Small intestine (tissue), 7 donors: ENCODE measurements around the gene RFX2. TPM values are rescaled to one million over a fixed set of nuclear protein-coding genes. Genes with fewer than 3 reads are reported as not detected.

Source experiments
- DNase-seq, 2 donors: peaks; one replicate each; pipeline versions ENCODE4 v3.0.0 to v3.0.0-alpha.2; 2013
- FAIRE-seq: peaks from 2 replicates; lab custom pipeline; 2012; peaks lifted over from hg19 to GRCh38; lab: Jason Lieb, UNC
- H3K27ac ChIP-seq, 3 donors: one replicate each; pipeline ENCODE4 v1.5.1; 2013; ENCODE audit warnings: low read length in 2 of 3, mild to moderate bottlenecking in 2 of 3, control low read depth in 1 of 3, inconsistent platforms in 1 of 3, low read depth in 1 of 3, moderate library complexity in 1 of 3
- H3K27me3 ChIP-seq, 3 donors: one replicate each; pipeline ENCODE4 v1.6.1; 2013; ENCODE audit warnings: low read length in 3 of 3, inconsistent platforms in 1 of 3; ENCODE audit not compliant: control insufficient read depth in 3 of 3, insufficient read depth in 3 of 3
- H3K36me3 ChIP-seq, 3 donors: one replicate each; pipeline ENCODE4 v1.6.1; 2013; ENCODE audit warnings: low read length in 3 of 3, inconsistent platforms in 1 of 3, low read depth in 1 of 3, mild to moderate bottlenecking in 1 of 3, moderate library complexity in 1 of 3; ENCODE audit not compliant: control insufficient read depth in 3 of 3, insufficient read depth in 2 of 3
- H3K4me1 ChIP-seq, 3 donors: one replicate each; pipeline ENCODE4 v1.6.1; 2013; ENCODE audit warnings: low read length in 2 of 3, inconsistent platforms in 1 of 3, low read depth in 1 of 3, mild to moderate bottlenecking in 1 of 3, moderate library complexity in 1 of 3; ENCODE audit not compliant: control insufficient read depth in 3 of 3, insufficient read depth in 2 of 3
- H3K4me3 ChIP-seq, 3 donors: one replicate each; pipeline ENCODE4 v1.5.1; 2013; ENCODE audit warnings: low read length in 3 of 3, control low read depth in 1 of 3, inconsistent platforms in 1 of 3, low read depth in 1 of 3, mild to moderate bottlenecking in 1 of 3, moderate library complexity in 1 of 3
- H3K9me3 ChIP-seq, 2 donors: one replicate each; pipeline ENCODE4 v1.6.1; 2013; ENCODE audit warnings: low read depth in 1 of 2, low read length in 1 of 2; ENCODE audit not compliant: control insufficient read depth in 2 of 2, insufficient read depth in 1 of 2
- WGBS, 3 donors: extraction: QIAGEN DNeasy Blood & Tissue Kit; methylation state at CpG; one replicate each; pipeline ENCODE4 v1.1.7; 2013; 5-methylcytosine and 5-hydroxymethylcytosine counted together
- polyA plus RNA-seq, 4 donors: library from polyadenylated mRNA; stranded (reverse) in 3 of 4; unstranded in 1 of 4; fragments of 200-250 nt in 3 of 4; fragments of 120-200 nt in 1 of 4; gene quantifications; one replicate each; pipeline versions ENCODE4 v1.2.1 to v1.2.3, GENCODE V29; 2013
- donor health status: healthy with polysubstance abuse.
- donor health status: control.
- donor health status: control.
- donor health status: Bipolar disorder and iron deficiency.
- donor health status: healthy.

The RFX2 gene
- polyA plus RNA-seq, 4 donors: 1.1 to 9.1 (median 2.3) TPM

GRCh38 chr19:6058518-6059201, 51.6 kb downstream of the RFX2 start:
- no peaks in the 10 kb centered on the region for H3K9me3 ChIP-seq
- H3K36me3 ChIP-seq: peaks cover 0 to 6% (median 0%) of the 10 kb centered on the region in 3 donors
- WGBS, 3 donors: 81 to 95% (median 87%) methylated on average over 17 of the region's 17 CpGs
- H3K4me1 ChIP-seq: peaks cover 0 to 31% (median 6%) of the 10 kb centered on the region in 3 donors
- H3K4me3 ChIP-seq: no peak overlapping the region
- no peak for FAIRE-seq
- no peaks in the 10 kb centered on the region for H3K27me3 ChIP-seq
- H3K27ac ChIP-seq: peak overlapping the region in 1 of 3 donors; percentile 79
- no peak for DNase-seq

DNA sequence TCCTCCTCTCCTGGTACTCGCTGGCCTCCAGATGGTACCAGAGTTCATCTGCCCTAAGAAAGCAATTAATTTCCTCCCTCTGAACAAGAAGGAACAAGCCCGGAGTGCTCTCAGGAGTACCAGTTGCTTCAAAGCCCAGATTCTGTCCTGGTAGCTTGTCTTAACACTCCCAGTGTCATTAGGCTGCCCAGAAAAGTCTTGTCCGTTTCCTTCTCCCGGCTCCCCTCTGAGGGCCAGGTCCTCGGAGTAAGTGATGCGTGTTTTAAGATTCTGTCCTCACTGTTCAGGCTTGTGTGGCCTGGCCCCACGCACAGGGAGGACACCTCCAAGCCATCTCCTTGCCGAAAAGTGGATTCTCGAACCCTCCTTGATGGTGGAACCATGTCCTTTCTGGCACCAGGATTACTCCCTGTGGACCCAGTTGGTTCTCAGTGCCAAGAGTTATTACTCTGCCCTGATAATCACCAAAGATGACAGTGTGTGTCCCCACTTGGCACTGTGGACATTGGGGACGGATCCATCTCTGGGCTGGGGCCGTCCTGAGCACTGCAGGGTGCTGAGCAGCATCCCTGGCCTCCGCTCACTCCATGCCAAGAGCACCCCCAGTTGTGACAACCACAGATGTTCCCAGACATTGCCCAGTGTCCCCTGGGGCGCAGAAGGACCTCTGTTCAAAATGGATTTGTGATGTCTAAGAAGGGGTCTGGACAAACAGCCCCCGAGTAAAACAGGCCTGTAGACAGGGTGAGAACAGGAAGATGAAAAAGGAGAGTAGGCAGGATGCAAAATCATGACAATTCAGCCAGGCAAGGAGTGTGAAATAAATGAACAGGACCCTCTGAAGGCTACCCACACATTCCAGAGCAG, 52.4 kb downstream of the RFX2 start:
- Histone ChIP-seq H3K4me3 (no peak overlapping the region), H3K27me3 (no peaks in the 10 kb centered on the region), H3K9me3 (no peaks in the 10 kb centered on the region), H3K27ac (peak overlapping the region; percentile 61 to 88 (median 79)), H3K36me3 (peaks cover 0 to 4% (median 0%) of the 10 kb centered on the region in 3 donors), H3K4me1 (peaks cover 0 to 28% (median 6%) of the 10 kb centered on the region in 3 donors)
- DNase-seq (no peak), FAIRE-seq (no peak)
- WGBS, 3 donors: 80 to 88% (median 84%) methylated on average over 14 of the region's 14 CpGs

DNA sequence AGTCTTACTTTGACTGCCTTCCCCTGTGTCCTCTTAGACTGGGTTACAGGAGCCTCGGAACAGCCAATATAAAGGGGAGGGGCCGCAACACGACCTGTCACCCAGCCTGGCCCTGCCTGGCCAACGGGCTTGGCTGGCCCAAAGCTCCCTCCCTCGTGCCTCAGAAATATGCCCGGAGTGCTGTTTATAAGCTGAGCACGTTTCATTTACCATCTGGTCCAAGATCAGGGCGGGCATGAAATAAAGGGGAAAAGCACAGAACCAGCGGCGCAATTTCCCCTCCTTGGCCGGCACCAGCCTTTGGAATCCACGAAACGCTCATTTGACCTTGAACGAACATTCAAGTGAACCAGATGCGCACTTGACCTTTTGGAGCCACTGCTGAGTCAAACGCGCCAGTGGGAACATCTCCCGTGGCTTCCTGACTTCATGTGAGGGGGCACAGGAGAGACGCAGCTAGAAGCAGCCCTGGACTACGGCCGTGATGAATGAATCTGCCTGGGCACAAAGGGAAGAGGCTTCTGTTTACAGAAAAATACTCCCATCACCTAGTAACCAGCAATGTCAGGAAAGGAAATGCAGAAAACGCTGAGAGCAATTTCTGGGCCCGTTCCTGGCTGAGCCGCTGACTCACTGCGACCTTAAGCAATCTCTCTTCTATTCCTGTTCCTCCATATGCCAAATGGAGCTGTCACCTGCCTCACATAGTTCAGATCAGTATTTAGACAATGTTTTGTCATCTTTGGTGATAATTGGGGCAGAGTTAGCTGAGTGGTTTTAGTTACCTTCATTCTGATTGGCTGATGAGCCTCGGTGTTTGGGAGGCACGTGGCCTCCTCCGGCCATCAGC, 53.3 kb downstream of the RFX2 start:
- peak overlapping the region; percentile 61 to 88 (median 79) for H3K27ac ChIP-seq
- no peaks in the 10 kb centered on the region for H3K27me3 ChIP-seq
- DNase-seq: peak; percentile 79 to 92
- FAIRE-seq: no peak
- H3K4me1 ChIP-seq: peaks cover 0 to 28% (median 4%) of the 10 kb centered on the region in 3 donors
- H3K9me3 ChIP-seq: no peaks in the 10 kb centered on the region
- H3K4me3 ChIP-seq: peak overlapping the region in 1 of 3 donors; percentile 9
- 27 to 35% (median 29%) methylated on average over 28 of the region's 28 CpGs for WGBS, 3 donors
- H3K36me3 ChIP-seq: peaks cover 0 to 4% (median 0%) of the 10 kb centered on the region in 3 donors

DNA sequence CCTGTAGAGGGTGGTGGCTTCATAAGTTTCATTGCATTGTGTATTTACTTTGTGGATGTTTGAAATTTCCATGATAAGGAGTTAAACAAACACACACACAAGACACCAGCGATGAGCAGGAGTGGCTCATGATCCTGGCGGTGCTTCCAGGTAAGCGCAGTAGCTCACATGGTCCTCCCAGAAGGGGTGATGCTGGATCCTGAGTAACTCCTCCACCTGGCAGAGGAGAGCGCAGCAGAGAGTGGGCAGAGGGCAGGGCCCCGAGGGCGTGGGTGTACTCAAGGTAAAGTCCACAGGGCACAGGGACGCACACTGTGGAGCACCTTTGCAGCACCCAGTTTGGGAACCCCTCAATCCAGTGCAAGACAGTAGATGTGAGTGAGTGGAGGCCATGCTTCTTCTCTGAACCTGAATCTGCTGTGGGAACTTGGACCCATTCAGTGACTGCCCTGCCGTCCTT, 54.0 kb downstream of the RFX2 start:
- Histone ChIP-seq H3K36me3 (peaks cover 0 to 4% (median 0%) of the 10 kb centered on the region in 3 donors), H3K4me1 (peaks cover 0 to 28% (median 0%) of the 10 kb centered on the region in 3 donors), H3K27me3 (no peaks in the 10 kb centered on the region), H3K27ac (peak overlapping the region; percentile 61 to 88 (median 79)), H3K4me3 (no peak overlapping the region), H3K9me3 (no peaks in the 10 kb centered on the region)
- DNase-seq (peak; percentile 65 to 75), FAIRE-seq (no peak)
- WGBS, 3 donors: 23 to 69% (median 48%) methylated on average over 8 of the region's 8 CpGs

GRCh38 chr19:6055013-6055795, 55.1 kb downstream of the RFX2 start:
- Histone ChIP-seq H3K4me1 (peaks cover 0 to 28% (median 0%) of the 10 kb centered on the region in 3 donors), H3K27me3 (no peaks in the 10 kb centered on the region), H3K9me3 (no peaks in the 10 kb centered on the region), H3K36me3 (peaks cover 0 to 4% (median 0%) of the 10 kb centered on the region in 3 donors), H3K27ac (peak overlapping the region in 2 of 3 donors; percentile 3 to 11), H3K4me3 (no peak overlapping the region)
- WGBS, 3 donors: 92 to 93% (median 93%) methylated on average over 4 of the region's 4 CpGs
- DNase-seq: no peak
- FAIRE-seq: no peak

- Histone ChIP-seq H3K27ac (no peak overlapping the region), H3K27me3 (no peaks in the 10 kb centered on the region), H3K36me3 (peaks cover 0 to 8% (median 0%) of the 10 kb centered on the region in 3 donors), H3K9me3 (no peaks in the 10 kb centered on the region), H3K4me1 (peaks cover 0 to 7% (median 7%) of the 10 kb centered on the region in 3 donors), H3K4me3 (no peak overlapping the region)
- DNase-seq (peak; percentile 84 to 89), FAIRE-seq (no peak)
- 14% methylated on average over 15 of the region's 15 CpGs for WGBS, 3 donors
Observed at GRCh38 chr19:6048793-6049405, 61.4 kb downstream of the RFX2 start.

- DNase-seq: no peak
- 42 to 48% (median 44%) methylated on average over 9 of the region's 9 CpGs for WGBS, 3 donors
- no peak overlapping the region for H3K27ac ChIP-seq
Observed at GRCh38 chr19:6048348-6048747, 62.0 kb downstream of the RFX2 start.

More at GRCh38 chr19:6048348-6048747, 62.0 kb downstream of the RFX2 start:
- Histone ChIP-seq H3K4me1 (peaks cover 0 to 7% (median 7%) of the 10 kb centered on the region in 3 donors), H3K4me3 (no peak overlapping the region), H3K27me3 (no peaks in the 10 kb centered on the region), H3K36me3 (peaks cover 0 to 14% (median 0%) of the 10 kb centered on the region in 3 donors), H3K9me3 (no peaks in the 10 kb centered on the region)
- no peak for FAIRE-seq
